ENCODE results near the gene ATP9B. TPM values are rescaled to one million over a fixed set of nuclear protein-coding genes. Genes with fewer than 3 reads are reported as not detected.

The ATP9B gene
- total RNA-seq, 1 experiment from 2014 or later, result 17.8 TPM

- Histone ChIP-seq H3K9me3 (ENCODE audit: control insufficient read depth in 1 of 2, insufficient read depth in 1 of 2, low read depth in 1 of 2, low read length in 2 of 2) (peaks cover 7 to 12% of the 10 kb centered on the region in 2 experiments; a peak in 2 of 4 replicates), H3K36me3 (ENCODE audit: control insufficient read depth in 1 of 2, insufficient read depth in 2 of 2, low read length in 2 of 2) (no peaks in the 10 kb centered on the region), H3K4me1 (ENCODE audit: control insufficient read depth in 1 of 2, insufficient read depth in 2 of 2, low read length in 2 of 2) (no peaks in the 10 kb centered on the region), H3K9me2 (ENCODE audit: insufficient read depth) (no peaks in the 10 kb centered on the region), H3K27me3 (ENCODE audit: insufficient read depth, low read length) (no peaks in the 10 kb centered on the region), H3K79me2 (ENCODE audit: insufficient read depth, low read length) (no peaks in the 10 kb centered on the region), H3K9ac (ENCODE audit: low read length) (no peak overlapping the region), H3K27ac (ENCODE audit: low read depth, low read length) (no peak overlapping the region), H3K4me2 (ENCODE audit: low read length) (no peak overlapping the region), H4K20me1 (ENCODE audit: insufficient read depth) (no peaks in the 10 kb centered on the region), H3K4me3 (replicated peaks in 1 of 2; ENCODE audit: low read depth in 1 of 2, low read length in 2 of 2) (no peak overlapping the region), H2AFZ (ENCODE audit: low read depth, low read length, poor library complexity, severe bottlenecking) (no peak overlapping the region)
- DNase-seq (ENCODE audit: low read depth, low spot score), result no peak
- POLR2A ChIA-PET, result no interaction called here
- no peak for ATAC-seq
- BruUV-seq (replicated peaks), result no TSS peak
- RAD21 ChIA-PET (ENCODE audit: low non-redundant PET in 1 of 2, low total read pairs in 2 of 2, uncharacterized antibody in 2 of 2, unreplicated experiment in 2 of 2), result no interaction called here
- CTCF ChIA-PET, result no interaction called here
- TF ChIP-seq SP1 (IDR thresholded peaks at IDR 0.05; ENCODE audit: low read depth), result no peak
- TF ChIP-seq RAD21 (IDR thresholded peaks at IDR 0.05; ENCODE audit: low read depth), result no peak
- TF ChIP-seq ZFX (IDR thresholded peaks at IDR 0.05), result no peak
- TF ChIP-seq CTCF (IDR thresholded peaks at IDR 0.05 in 2 of 3, conservative IDR thresholded peaks at IDR 0.05 in 1 of 3; ENCODE audit: borderline replicate concordance in 1 of 3, insufficient read depth in 1 of 3, low read depth in 2 of 3, low read length in 2 of 3), result no peak
- TF ChIP-seq POLR2A (IDR thresholded peaks at IDR 0.05; ENCODE audit: borderline replicate concordance, extremely low read depth, insufficient read depth, insufficient read length), result no peak
- TF ChIP-seq TCF7L2 (IDR thresholded peaks at IDR 0.05; ENCODE audit: borderline replicate concordance, extremely low read depth, insufficient read depth, insufficient read length), result no peak
- no peak for TF ChIP-seq CBX3 (IDR thresholded peaks at IDR 0.05; ENCODE audit: low read depth)
- TF ChIP-seq SRF (IDR thresholded peaks at IDR 0.05; ENCODE audit: low read depth), result no peak
- no peak for TF ChIP-seq ZNF274 (IDR thresholded peaks at IDR 0.05; ENCODE audit: low read depth, low read length)
- no peak for TF ChIP-seq EZH2phosphoT487 (IDR thresholded peaks at IDR 0.05; ENCODE audit: borderline replicate concordance)
- TF ChIP-seq YY1 (IDR thresholded peaks at IDR 0.05; ENCODE audit: extremely low read depth, insufficient replicate concordance, low read depth, low read length), result no peak
- no peak for TF ChIP-seq FOSL1 (IDR thresholded peaks at IDR 0.05; ENCODE audit: low read depth)
- no peak for TF ChIP-seq ATF3 (IDR thresholded peaks at IDR 0.05)
- no peak for TF ChIP-seq MAX (IDR thresholded peaks at IDR 0.05)
- no peak for TF ChIP-seq ZBTB33 (IDR thresholded peaks at IDR 0.05; ENCODE audit: extremely low read depth, insufficient replicate concordance, low read length)
- no peak for TF ChIP-seq JUND (IDR thresholded peaks at IDR 0.05)
- intact Hi-C loops (cut with micrococcal nuclease), result no loop called here
Measured at GRCh38 chr18:79329786-79330185, 260.6 kb downstream of the ATP9B start.

Data from HCT116 (cell line).